Central memory CD8-positive, alpha-beta T cell (primary cell): ENCODE measurements around the gene PPM1H.

ENCODE experiments used
- ATAC-seq: fragments of 150-1000 bp; cut with Tn5 transposase; replicated peaks from 2 replicates; pipeline ENCODE4 v1.10.0; 2022; ENCODE audit warnings: mild to moderate bottlenecking, moderate FRiP score, moderate number of reproducible peaks; ENCODE audit not compliant: poor library complexity, severe bottlenecking; ENCODE audit errors: extremely low read depth
- DNase-seq, 2 donors: peaks; one replicate each; pipeline ENCODE4 v3.0.0; 2021; ENCODE audit warnings: low spot score in 2 of 2
- H3K27ac Mint-ChIP-seq: one replicate; pipeline ENCODE4 v1.8.0; 2022; ENCODE audit warnings: low read depth, mild to moderate bottlenecking, moderate library complexity, mixed read lengths
- H3K27me3 Mint-ChIP-seq: one replicate; pipeline ENCODE4 v1.8.0; 2022; ENCODE audit warnings: mixed read lengths
- H3K36me3 Mint-ChIP-seq: one replicate; pipeline ENCODE4 v1.8.0; 2022; ENCODE audit warnings: mild to moderate bottlenecking, moderate library complexity, mixed read lengths; ENCODE audit not compliant: insufficient read depth
- H3K4me1 Mint-ChIP-seq: one replicate; pipeline ENCODE4 v1.8.0; 2022; ENCODE audit warnings: mixed read lengths
- H3K4me3 Mint-ChIP-seq: one replicate; pipeline ENCODE4 v1.8.0; 2022; ENCODE audit warnings: mild to moderate bottlenecking, moderate library complexity, mixed read lengths
- H3K9me3 Mint-ChIP-seq: one replicate; pipeline ENCODE4 v1.8.0; 2022; ENCODE audit warnings: mixed read lengths

The PPM1H gene

DNA sequence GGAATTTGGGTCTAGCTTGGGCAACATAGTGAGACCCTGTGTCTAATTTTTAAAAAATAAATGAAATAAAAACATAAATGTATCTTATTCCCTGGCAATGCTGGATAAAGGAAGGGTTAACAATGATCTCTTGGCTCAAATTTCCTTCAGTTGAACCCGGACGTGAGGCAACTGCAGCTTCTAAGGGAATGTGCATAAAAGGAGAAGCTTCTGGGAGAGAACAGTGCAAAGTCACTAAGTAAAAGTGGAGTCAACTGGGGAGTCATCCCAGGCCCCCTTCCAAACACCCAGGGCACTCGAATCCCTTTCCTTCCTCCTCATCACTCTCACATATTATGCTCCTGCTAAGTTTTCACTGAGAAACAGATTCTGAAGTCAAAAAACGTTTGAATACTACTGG lies 147.3 kb downstream of the PPM1H start:
- no peak for ATAC-seq
- Mint-ChIP-seq H3K4me3 (no peak overlapping the region), H3K27me3 (peaks cover 10% of the 10 kb centered on the region), H3K4me1 (peaks cover 6% of the 10 kb centered on the region), H3K36me3 (no peaks in the 10 kb centered on the region), H3K9me3 (no peaks in the 10 kb centered on the region), H3K27ac (no peak overlapping the region)
- DNase-seq, result no peak

DNA sequence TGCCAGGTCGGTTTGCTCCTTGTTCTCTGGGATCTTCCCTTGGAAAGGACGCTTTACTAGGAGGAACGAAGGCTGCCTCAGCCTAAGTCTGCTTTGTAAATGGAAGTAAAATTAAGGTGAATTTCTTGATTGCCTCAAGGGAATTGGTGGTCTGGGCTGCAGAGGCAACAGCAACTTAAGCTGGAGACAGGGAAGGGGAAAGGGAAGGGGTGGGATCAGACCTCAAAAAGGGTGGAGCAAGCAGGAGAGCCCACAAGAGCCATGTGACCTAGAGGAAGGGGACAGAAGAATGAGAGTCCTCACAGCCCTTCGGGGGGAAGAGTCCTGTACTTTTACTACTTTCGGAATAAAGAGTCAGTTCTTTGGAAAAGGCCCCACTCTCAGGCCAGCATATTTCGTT lies 147.9 kb downstream of the PPM1H start:
- Mint-ChIP-seq H3K4me1 (peaks cover 6% of the 10 kb centered on the region), H3K36me3 (no peaks in the 10 kb centered on the region), H3K4me3 (no peak overlapping the region), H3K27ac (no peak overlapping the region), H3K9me3 (no peaks in the 10 kb centered on the region), H3K27me3 (peaks cover 10% of the 10 kb centered on the region)
- ATAC-seq (no peak), DNase-seq (no peak)

DNA sequence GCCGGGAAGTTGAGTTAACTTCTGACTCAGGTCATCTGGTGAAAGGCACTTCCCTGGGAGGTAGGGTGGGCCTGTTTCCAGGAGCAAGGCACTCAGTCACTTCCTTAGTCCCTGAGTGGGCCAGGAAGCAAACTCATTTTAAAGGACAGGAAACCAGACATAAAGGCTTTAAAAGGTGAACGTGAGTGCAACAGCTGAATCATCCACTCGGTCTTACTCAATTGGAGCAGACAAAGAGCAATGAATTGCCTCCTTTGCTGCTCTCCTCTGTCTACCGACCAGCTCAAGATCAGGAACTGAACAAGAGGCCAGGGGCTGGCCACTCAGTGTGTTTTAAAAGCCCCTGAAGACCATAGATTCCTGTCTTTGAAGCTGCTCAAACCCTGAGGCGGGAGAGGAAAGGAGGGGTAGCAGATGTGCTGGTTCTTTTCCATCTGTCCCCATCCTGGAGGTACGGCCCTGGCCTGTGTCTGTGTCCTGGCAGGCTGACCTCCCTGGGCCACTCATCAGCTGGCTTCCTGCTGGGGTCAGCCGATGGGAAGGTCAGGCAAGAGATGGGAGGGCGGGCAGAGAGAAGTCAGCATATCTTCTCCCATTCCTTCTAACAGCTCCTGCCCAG lies 148.9 kb downstream of the PPM1H start:
- Mint-ChIP-seq H3K4me3 (no peak overlapping the region), H3K4me1 (peaks cover 6% of the 10 kb centered on the region)
- DNase-seq, result no peak

DNA sequence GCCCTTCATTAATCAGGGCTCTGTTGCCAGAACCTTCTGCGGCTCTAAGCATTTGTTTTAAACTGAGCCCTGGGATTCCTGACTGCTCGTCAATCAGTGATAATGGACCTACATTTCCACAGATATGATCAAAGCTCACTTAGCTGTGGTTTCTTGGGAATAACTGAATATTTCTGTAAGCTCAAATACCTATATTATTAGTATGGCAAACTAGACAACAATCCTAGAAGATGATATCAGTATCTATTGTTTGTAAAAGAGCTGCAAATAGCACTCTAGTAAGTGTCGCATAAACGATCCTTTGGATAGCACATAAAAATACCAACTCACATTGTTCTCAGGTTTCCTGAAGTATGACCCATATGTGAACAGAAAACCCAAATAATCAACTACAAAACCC lies 150.4 kb downstream of the PPM1H start:
- Mint-ChIP-seq H3K27me3 (peaks cover 18% of the 10 kb centered on the region), H3K36me3 (no peaks in the 10 kb centered on the region), H3K9me3 (no peaks in the 10 kb centered on the region)

More for the DNA sequence above, 148.9 kb downstream of the PPM1H start:
- peak overlapping the region; percentile 66 for H3K27ac Mint-ChIP-seq
- peaks cover 18% of the 10 kb centered on the region for H3K27me3 Mint-ChIP-seq
- ATAC-seq, result no peak
- H3K9me3 Mint-ChIP-seq, result no peaks in the 10 kb centered on the region
- no peaks in the 10 kb centered on the region for H3K36me3 Mint-ChIP-seq

DNA sequence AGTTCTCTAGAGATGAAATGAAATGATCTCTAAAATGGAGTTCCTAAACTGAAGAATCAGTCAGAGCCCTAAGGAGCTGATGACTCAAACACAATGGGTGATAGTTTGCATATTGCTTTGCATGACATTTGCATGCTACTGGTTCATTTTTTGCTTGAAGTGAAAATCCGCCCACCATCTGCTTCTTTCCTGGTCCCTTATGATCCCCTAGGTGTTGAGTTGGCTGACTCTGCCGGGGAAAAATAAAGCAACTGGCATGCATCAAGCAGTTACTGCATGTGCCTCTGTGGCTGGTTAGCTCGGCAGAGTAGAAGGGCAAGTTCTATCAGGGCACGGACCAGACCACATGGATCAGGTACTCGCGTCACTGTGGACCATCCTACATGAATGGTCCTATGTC lies 151.1 kb downstream of the PPM1H start:
- H3K27me3 Mint-ChIP-seq, result peaks cover 18% of the 10 kb centered on the region
- H3K4me3 Mint-ChIP-seq, result no peak overlapping the region
- no peaks in the 10 kb centered on the region for H3K9me3 Mint-ChIP-seq
- no peak for DNase-seq
- no peak overlapping the region for H3K27ac Mint-ChIP-seq
- H3K4me1 Mint-ChIP-seq, result peaks cover 6% of the 10 kb centered on the region
- no peaks in the 10 kb centered on the region for H3K36me3 Mint-ChIP-seq
- ATAC-seq, result no peak

More for the DNA sequence above, 150.4 kb downstream of the PPM1H start:
- ATAC-seq, result no peak
- DNase-seq, result no peak
- H3K4me1 Mint-ChIP-seq, result peaks cover 6% of the 10 kb centered on the region
- H3K27ac Mint-ChIP-seq, result no peak overlapping the region
- no peak overlapping the region for H3K4me3 Mint-ChIP-seq

DNA sequence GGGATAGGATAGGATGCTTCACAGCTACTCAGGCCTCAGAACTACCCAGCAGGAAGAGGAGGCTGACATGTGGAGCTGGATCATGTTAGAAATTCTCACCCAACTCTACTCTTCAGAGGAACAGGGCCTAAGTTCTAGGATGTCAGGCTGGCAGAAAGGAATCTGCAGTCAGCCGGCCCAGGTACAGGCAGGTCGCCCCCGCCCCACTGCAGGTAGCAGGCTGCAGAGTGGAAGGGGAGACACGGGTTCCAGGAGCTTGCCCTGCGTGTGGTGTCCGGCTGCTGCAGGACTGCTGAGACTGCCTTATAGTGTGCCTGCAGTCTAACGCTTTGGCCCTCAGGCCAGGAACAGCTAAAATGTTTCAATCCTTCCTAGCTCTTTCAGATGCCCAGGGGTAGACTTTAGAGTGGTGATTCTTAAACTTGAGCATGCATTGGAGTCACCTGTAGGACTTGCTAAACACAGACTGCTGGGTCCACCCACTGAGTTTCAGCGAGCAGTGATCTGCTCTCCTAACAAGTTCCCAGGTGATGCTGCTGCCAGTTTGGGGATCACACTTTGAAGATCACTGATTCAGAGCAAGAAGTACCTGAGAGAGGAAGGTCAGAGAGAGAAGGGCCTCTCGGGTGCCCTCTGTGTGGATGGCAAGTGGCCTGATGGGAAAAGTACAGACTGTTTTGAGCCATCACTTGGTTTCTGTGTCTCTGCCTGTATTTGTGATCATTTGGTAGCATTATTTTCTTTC lies 153.6 kb downstream of the PPM1H start:
- Mint-ChIP-seq H3K36me3 (no peaks in the 10 kb centered on the region), H3K4me3 (no peak overlapping the region), H3K9me3 (no peaks in the 10 kb centered on the region), H3K27ac (no peak overlapping the region), H3K27me3 (peaks cover 18% of the 10 kb centered on the region), H3K4me1 (peaks cover 6% of the 10 kb centered on the region)
- no peak for ATAC-seq
- no peak for DNase-seq

DNA sequence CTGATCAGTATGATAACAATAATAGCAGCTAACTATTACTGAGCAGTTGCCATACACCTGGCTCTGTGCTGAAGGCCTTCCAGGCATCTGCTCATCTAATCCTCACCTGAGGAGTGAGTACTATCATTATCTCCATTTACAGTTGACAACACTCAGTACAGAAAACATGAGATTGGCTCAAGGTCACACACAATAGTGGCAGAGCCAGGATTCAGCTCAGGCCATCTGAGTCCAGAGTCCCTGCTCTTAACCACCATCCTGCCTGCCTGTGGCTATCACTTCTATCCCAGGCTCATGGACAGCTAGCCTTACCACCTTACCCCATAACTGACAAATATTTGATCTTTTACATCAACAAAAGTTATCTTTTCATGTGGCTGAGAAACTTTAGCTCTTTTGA lies 155.5 kb downstream of the PPM1H start:
- peaks cover 8% of the 10 kb centered on the region for H3K27me3 Mint-ChIP-seq
- no peaks in the 10 kb centered on the region for H3K4me1 Mint-ChIP-seq
- ATAC-seq (no peak), DNase-seq (no peak)
- H3K27ac Mint-ChIP-seq, result no peak overlapping the region
- no peak overlapping the region for H3K4me3 Mint-ChIP-seq
- no peaks in the 10 kb centered on the region for H3K9me3 Mint-ChIP-seq
- no peaks in the 10 kb centered on the region for H3K36me3 Mint-ChIP-seq

DNA sequence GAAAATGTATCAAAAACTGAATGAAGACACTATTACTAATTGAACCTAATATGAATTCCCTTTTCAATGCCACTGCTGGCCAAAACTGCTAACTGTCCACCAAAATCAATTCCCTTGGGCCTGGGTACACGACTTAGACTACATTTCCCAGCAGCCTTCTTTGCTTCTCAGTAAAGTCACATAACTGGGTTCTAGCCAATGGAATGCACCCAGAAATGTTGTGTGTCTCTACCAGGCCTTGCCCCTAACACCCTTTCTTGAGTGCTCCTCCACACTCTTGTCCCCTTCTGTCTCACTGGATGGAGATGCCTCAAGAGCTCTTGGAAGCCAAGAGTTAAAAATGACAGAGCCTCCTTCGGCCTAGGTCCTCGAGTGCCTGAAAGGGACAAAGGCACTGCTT lies 156.8 kb downstream of the PPM1H start:
- no peak for ATAC-seq
- Mint-ChIP-seq H3K27ac (no peak overlapping the region), H3K4me1 (no peaks in the 10 kb centered on the region), H3K9me3 (no peaks in the 10 kb centered on the region), H3K4me3 (no peak overlapping the region), H3K27me3 (peaks cover 8% of the 10 kb centered on the region), H3K36me3 (no peaks in the 10 kb centered on the region)
- no peak for DNase-seq

DNA sequence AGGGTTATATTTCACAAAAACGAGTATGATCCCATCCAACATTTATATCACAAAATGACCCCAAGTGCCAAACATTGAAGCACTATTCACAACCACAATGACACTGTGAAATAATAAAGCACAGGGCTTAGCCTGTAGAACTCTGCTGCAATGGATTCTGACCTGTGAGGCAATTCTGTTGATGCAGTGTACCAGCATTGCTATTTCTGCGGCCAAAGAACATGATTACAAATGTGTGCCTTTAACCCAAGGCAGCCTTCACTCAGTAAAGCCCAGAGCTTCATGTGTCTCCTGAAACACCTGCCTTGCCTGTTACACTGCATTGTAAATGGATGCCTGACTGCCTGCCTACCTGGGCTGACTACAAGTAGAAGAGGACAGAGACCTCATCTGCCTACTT lies 158.0 kb downstream of the PPM1H start:
- Mint-ChIP-seq H3K27me3 (peaks cover 8% of the 10 kb centered on the region), H3K9me3 (no peaks in the 10 kb centered on the region), H3K4me3 (no peak overlapping the region), H3K36me3 (no peaks in the 10 kb centered on the region), H3K27ac (no peak overlapping the region), H3K4me1 (no peaks in the 10 kb centered on the region)
- DNase-seq, result no peak
- no peak for ATAC-seq

DNA sequence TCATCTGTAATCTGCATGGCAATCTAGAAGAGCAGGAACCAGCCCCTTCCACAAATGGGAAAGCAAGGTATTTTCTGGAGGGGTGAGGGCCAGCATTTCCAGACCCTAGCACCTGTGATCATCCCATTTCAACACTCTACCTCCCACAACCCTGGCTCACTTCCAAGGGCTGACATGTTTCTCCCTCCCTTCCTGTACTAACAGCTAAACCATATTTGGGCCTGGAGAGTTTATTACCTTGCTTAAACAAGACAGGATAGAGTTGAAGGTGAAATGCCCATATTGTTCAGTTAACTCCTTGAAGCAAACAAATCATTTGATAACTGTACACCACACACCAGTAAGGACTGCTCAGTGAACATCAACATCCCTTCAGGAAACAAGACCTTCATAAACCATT lies 158.4 kb downstream of the PPM1H start:
- no peaks in the 10 kb centered on the region for H3K9me3 Mint-ChIP-seq
- ATAC-seq (no peak), DNase-seq (no peak)
- no peaks in the 10 kb centered on the region for H3K36me3 Mint-ChIP-seq
- H3K4me3 Mint-ChIP-seq, result no peak overlapping the region
- H3K4me1 Mint-ChIP-seq, result no peaks in the 10 kb centered on the region
- peaks cover 4% of the 10 kb centered on the region for H3K27me3 Mint-ChIP-seq
- H3K27ac Mint-ChIP-seq, result no peak overlapping the region

DNA sequence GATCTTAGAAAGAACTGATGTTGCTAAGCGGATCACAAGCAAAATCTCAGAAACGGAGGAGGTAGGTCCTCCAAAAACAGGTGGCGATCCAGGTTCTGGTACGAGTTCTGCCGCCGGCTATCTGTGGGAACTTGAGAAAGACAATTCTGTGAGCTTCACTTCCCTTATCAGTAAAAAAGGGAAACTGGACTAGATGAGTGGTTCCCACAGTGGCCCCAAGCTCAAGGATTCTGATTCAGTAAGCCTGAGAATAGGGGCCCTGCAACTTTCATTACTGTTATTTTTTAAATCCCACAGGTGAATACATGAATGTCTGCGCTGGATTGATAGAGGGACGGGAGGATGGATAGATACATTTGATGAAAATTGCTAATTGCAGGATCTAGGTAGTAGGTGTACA lies 160.2 kb downstream of the PPM1H start:
- H3K27ac Mint-ChIP-seq, result no peak overlapping the region
- H3K27me3 Mint-ChIP-seq, result no peaks in the 10 kb centered on the region
- ATAC-seq (no peak), DNase-seq (no peak)
- H3K4me1 Mint-ChIP-seq, result no peaks in the 10 kb centered on the region
- no peak overlapping the region for H3K4me3 Mint-ChIP-seq
- no peaks in the 10 kb centered on the region for H3K36me3 Mint-ChIP-seq
- H3K9me3 Mint-ChIP-seq, result no peaks in the 10 kb centered on the region

DNA sequence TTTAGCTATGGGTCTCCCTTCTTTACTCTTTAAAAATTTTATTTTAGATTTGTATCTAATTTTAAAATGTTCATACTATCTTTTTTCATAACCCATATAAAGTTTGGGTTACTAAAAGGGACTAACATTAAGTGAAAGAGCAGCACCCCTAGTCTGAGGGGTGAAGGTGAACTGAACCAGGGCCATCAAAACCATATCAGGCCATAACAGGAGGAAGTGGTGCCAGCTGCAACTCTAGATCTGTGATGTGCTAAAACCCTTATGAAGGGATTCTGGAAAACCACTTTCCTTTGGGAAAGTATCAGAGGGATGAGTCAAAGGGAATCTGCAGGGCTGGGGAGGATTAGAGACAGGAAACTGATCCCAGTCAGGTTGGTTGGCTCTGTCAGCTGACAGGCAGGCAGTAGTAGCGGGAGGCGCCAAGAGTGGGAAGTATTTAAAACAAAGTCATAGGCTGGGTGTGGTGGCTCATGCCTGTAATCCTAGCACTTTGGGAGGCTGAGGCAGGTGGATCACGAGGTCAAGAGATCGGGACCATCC lies 162.5 kb downstream of the PPM1H start:
- DNase-seq, result no peak
- Mint-ChIP-seq H3K27ac (no peak overlapping the region), H3K9me3 (no peaks in the 10 kb centered on the region), H3K36me3 (no peaks in the 10 kb centered on the region), H3K4me1 (no peaks in the 10 kb centered on the region), H3K27me3 (no peaks in the 10 kb centered on the region), H3K4me3 (no peak overlapping the region)
- ATAC-seq, result no peak

DNA sequence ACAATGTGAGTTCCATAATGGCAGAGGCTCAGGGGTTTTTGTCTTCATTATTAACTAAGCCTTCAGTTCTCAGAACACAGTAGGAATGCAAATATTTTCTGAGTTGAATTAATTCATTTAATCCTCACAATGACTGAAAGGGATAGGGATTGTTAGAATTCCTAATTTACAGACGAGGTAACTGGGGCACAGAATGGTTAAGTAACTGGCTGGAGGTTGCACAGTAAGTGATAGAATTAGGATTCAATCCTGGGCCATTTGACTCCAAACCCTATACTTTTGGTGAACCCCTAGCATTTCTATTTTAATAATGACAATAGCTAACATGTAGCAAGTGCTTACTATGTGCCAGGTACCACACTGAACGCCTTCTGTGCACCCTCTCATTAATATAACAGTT lies 163.1 kb downstream of the PPM1H start:
- Mint-ChIP-seq H3K4me1 (no peaks in the 10 kb centered on the region), H3K36me3 (no peaks in the 10 kb centered on the region), H3K4me3 (no peak overlapping the region), H3K9me3 (no peaks in the 10 kb centered on the region), H3K27ac (no peak overlapping the region), H3K27me3 (no peaks in the 10 kb centered on the region)
- no peak for ATAC-seq
- DNase-seq, result no peak
